DND-41 (cell line): ENCODE results near the gene LMO2.

ENCODE experiments used
- EZH2 ChIP-seq: IDR thresholded peaks from 3 replicates; pipeline ENCODE4 v1.6.1; 2012; ENCODE audit warnings: borderline replicate concordance, low read depth, mild to moderate bottlenecking, moderate library complexity, low read length, inconsistent platforms; ENCODE audit not compliant: severe bottlenecking
- TF ChIP-seq, protein P1 (sequence below): IDR thresholded peaks from 2 replicates; pipeline ENCODE4 v1.5.1; 2012; ENCODE audit warnings: borderline replicate concordance, low read length, moderate library complexity, mild to moderate bottlenecking; ENCODE audit not compliant: poor library complexity, severe bottlenecking; ENCODE audit errors: extremely low read depth

DNA sequence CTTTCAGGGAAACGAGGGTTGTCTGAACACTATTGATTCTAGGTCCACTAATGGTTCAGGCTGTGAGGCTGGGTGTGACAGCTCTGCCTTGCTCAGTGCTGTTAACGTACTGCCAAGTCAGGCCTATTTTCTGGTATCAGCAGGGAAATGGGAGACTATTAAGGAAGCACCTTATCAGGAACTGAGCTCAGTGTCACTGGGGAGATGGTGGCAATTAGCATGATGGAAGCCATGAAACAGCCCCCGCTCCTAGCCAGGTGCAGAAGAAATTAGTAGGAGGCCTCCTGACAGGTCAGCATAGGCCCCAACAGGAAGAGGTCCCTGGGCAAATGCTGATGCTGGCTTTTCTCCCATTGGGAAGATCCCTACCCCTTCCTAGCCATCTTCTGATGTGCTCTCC, 42.6 kb upstream of the LMO2 start:
- TF ChIP-seq, protein P1, sequence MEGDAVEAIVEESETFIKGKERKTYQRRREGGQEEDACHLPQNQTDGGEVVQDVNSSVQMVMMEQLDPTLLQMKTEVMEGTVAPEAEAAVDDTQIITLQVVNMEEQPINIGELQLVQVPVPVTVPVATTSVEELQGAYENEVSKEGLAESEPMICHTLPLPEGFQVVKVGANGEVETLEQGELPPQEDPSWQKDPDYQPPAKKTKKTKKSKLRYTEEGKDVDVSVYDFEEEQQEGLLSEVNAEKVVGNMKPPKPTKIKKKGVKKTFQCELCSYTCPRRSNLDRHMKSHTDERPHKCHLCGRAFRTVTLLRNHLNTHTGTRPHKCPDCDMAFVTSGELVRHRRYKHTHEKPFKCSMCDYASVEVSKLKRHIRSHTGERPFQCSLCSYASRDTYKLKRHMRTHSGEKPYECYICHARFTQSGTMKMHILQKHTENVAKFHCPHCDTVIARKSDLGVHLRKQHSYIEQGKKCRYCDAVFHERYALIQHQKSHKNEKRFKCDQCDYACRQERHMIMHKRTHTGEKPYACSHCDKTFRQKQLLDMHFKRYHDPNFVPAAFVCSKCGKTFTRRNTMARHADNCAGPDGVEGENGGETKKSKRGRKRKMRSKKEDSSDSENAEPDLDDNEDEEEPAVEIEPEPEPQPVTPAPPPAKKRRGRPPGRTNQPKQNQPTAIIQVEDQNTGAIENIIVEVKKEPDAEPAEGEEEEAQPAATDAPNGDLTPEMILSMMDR, result no peak
- no peak for TF ChIP-seq EZH2
